IPS-11a (cell line): Measurements from ENCODE around the gene ZCCHC10.
"Not testable (repeated sequence)": the region's sequence is repeated elsewhere in the genome, so short reads cannot be mapped to it uniquely, and the experiment has no call there.

Source experiments
- H3K4me3 ChIP-seq: one replicate; pipeline ENCODE4 v1.5.1; 2013; ENCODE audit warnings: low read depth, low read length, control low read depth

Gene ZCCHC10

DNA sequence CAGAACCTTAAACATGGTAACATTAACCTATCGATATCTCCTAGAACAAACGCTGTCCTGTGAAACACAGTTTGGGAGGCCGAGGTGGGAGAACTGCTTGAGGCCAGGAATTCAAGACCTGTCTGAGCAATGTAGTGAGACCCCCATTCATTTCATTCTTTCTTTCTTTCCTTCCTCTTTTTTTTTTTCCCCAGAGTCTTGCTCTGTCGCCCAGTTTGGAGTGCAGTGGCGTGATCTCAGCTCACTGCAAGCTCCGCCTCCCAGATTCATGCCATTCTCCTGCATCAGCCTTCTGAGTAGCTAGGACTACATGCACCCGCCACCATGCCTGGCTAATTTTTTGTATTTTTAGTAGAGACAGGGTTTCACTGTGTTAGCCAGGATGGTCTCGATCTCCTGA is 20.2 kb upstream of the ZCCHC10 start:
- H3K4me3 ChIP-seq = not testable (repeated sequence)

DNA sequence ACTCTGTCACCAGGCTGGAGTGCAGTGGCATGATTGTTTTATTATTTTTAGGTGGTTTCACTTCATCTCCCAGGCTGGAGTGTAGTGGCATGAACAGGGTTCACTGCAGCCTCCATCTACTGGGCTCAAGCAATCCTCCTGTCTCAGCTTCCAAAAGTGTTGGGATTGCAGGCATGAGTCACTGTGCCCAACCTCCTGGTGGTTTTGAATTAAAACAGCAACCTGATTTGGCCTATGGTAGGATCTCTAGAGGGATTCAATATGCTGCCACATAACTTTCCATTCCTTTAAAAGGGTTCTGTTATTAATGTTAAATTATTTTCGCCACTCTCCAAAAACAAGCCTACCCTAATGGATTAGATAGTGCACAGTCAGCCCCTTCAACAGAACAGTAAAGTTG is 15.6 kb upstream of the ZCCHC10 start:
- H3K4me3 ChIP-seq = no peak overlapping the region

DNA sequence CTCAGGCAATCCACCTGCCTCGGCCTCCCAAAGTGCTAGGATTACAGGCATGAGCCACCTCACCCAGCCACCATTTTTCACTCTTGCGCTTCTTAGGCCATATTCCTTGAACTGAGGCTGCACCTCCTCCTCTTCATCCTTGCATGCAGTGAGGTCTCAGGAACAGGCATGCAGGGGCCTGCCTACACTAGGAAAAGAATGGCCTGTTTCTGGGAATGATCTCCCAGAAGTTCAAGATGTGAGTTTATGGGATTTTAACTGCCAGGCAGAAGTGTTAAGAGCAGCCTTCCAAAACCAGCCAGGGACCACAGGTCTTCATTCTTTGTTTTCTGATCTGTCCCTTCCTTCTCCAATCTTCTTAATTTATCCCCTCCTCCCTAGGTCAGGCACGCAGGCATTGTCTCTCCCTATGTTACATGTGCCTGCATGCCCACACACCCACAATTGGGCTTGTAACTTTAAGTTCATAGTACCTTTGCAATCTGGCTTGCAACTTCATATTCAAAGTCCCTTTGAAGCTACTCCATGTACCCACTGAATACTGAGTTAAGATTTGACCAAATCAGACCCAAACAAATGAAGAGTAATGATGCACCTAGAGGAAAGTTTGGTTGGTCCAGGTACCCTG is 14.9 kb upstream of the ZCCHC10 start:
- H3K4me3 ChIP-seq = no peak overlapping the region

DNA sequence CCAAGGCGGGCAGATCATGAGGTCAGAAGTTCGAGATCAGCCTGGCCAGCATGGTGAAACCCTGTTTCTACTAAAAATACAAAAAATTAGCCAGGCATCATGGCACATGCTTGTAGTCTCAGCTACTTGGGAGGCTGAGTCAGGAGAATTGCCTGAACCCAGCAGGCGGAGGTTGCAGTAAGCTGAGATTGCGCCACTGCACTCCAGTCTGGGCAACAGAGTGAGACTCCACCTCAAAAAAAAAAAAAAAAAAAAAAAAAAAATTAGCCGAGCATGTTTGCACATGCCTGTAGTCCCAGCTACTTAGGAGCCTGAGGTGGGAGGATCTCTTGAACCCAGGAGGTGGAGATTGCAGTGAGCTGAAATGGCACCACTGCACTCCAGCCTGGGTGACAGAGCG is 10.3 kb upstream of the ZCCHC10 start:
- not testable (repeated sequence) for H3K4me3 ChIP-seq

DNA sequence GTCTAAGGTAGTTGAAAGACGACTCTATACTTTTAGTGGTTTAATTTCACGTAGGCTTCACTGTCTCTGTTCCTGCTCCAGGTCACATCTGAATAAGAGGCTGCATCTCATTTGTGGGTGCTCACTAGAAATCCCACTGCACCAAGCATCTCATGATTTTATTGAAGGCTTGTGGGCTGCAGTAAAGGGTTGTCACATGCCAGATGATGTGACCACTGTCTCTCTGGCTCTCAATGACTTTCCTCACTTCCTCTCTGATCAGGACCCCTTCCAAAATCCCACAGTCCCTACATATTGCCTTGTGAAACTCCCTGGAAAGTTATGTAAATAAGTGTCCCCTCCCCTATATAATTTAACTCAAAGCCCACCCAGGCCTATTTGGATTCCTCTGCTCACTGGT is 8.9 kb upstream of the ZCCHC10 start:
- H3K4me3 ChIP-seq = no peak overlapping the region

DNA sequence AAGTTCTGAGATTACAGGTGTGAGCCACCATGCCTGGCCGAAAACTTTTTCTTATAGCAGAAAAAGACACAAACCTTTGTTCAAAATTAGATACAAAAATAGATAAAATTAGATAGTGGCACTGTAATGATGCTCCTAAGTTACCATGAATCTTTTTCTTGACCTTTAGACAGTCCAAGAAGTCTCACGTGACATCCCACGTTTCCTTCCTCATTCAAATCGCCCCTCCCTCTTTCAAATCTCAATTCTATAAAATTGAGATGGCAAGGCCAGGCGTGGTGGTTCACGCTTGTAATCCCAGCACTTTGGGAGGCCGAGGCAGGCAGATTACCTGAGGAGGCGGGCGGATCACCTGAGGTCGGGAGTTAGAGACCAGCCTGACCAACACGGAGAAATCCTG is 7.7 kb upstream of the ZCCHC10 start:
- no peak overlapping the region for H3K4me3 ChIP-seq

DNA sequence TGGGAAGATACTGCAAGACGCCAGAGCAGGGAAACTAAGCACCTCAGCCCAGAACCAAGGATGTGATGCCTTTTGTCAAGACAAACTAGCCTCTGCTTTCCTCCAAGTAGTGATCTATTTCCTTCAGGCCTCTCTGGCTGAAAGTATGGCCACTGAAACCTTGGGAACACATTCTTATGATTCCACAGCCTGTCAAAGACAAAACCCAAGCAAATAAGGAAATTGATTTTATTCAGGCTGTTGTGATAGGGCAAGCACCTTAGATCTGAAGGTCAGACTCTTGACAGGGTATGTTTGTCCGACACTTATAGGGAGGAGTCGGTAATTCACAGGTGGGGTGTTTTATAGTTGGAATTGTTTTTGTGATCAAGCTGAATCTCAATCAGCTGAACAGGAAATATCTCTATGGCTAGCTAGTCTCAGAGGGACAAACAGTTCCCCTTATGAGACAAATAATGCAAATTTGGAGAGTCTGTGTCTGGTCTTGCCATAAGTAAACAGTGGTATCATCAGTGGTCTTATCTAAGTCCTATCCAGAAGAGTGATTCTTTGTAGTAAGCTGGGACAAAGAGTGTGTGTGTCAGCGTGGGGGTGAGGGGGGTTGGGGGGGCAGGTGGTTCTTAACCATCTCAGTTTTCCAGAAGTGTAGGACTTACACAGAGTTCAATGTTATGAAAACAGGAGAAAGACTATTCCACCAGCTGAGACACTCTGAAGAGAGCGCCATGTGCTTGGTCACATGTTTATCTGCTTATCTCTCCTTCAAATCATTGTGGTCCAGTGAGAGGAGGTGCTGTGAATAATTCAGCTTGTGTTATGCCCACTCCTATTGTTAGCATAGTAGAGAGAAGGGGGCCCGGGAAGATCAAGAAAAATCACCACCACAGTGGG is 6.7 kb upstream of the ZCCHC10 start:
- no peak overlapping the region for H3K4me3 ChIP-seq

DNA sequence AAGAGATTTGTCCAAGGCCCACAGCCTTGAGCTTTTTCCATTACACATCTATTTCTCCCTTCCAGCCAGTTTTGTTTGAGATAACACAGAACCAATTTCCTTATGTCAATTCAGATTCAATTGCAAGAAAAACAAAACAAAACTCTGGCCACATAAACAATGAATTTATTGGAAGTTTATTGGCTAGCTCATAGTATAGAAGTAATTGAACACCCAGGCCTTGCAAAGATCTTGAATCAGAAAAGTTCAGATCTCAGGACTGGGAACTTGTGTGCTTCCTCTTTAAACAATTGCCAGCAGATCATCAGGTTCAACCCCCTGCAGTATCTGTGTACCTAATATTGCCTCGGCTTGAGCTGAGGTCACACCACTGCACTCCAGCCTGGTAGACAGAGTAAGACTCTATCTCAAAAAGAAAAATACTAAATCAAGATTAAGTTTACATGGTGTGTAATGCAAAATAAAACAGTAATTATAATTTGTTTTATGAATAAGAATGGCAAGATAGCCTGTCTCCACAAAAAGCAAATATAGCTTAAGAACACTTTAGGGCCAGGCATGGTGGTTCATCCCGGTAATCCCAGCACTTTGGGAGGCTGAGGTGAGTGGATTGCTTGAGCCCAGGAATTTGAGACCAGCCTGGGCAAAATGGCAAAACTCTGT is 4.1 kb upstream of the ZCCHC10 start:
- H3K4me3 ChIP-seq = no peak overlapping the region

DNA sequence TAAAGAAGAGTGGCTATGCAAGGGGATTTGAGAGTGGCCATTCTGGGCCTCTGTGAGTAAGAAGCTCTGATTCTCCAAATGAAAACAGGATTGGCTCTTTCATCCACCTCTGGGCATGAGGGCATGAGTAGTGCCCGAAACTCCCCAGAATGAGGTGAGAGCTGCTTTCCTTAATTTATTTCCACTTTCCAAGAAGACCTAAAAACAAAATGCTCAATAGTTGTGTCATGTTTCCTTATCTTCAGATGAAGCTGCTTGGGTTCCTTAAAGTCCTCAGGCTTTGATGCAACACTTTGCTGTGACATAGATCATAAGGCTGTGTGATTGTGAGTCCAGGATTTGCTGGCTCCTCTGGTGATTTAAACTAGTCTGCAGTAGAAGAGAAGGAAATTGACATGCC is 3.1 kb upstream of the ZCCHC10 start:
- no peak overlapping the region for H3K4me3 ChIP-seq

DNA sequence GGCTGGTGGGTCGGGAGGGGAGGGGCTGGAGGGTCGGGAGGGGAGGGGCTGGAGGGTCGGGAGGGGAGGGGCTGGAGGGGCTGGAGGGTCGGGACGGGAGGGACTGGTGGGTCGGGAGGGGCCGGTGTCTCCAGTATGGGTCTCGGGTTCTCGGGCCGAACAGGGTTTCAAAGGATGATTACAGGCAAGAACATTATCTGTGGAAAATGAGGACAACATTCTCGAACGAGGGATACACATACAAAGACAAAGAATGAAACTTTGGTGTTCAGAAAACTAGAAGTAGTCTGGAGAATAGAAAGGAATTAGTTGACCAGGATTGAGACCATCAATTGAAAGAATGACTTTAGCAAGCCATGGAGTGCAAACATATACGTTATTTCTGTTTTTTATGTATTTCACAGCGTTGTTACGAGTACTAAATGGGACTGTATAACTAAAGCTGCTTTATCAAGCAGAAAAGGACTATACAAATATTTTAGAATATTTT is 360 bp upstream of the ZCCHC10 start:
- H3K4me3 ChIP-seq = peak overlapping the region; percentile 39

DNA sequence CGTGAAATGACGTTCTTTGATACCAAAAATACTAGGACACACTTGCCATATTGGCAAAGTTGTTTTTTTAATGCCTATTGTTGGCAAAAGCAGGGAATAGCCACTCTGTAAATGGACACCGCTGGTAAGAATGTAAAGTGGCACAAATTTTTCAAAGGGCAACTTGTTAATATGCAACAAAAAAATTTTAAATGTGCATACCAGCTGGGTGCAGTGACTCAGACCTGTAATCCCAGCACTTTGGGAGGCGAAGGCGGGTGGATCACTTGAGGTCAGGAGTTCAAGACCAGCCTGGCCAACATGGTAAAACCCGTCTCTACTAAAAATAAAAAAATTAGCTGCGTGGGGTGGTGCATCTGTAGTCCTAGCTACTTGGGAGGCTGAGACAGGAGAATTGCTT is 6.9 kb downstream of the ZCCHC10 start:
- H3K4me3 ChIP-seq = not testable (repeated sequence)

DNA sequence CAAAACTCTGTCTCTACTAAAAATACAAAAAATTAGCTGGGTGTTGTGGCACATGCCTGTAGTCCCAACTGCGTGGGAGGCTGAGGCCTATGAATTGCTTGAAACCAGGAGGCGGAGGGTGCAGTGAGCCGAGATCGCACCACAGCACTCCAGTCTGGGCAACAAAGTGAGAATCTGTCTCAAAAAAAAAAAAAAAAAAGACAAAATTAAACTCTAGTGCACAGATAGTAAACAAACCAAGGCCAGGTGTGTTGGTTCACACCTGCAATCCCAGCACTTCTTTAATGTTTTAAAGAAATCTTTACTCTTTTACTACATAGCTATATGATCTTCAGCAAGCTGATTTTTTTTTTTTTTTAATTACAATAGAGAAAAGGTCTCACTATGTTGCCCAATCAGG is 8.4 kb downstream of the ZCCHC10 start:
- no peak overlapping the region for H3K4me3 ChIP-seq

DNA sequence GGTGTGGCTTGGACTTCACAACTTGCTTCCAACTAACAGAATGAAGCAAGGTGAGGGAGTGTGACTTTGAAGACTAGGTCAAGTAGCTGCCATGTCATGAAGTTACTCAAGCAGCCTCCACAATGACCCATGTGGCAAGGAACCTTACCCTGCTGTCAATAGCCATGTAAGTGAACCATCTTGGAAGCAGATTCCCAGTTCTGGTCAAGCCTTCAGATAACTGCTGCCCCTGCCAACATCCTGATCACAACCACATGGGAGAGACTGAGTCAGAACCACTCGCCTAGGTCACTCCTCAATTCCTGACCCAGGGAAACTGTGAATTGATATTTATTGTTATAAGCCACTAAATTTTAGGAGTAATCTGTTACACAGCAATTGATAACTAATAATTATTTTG is 10.9 kb downstream of the ZCCHC10 start:
- H3K4me3 ChIP-seq = no peak overlapping the region

DNA sequence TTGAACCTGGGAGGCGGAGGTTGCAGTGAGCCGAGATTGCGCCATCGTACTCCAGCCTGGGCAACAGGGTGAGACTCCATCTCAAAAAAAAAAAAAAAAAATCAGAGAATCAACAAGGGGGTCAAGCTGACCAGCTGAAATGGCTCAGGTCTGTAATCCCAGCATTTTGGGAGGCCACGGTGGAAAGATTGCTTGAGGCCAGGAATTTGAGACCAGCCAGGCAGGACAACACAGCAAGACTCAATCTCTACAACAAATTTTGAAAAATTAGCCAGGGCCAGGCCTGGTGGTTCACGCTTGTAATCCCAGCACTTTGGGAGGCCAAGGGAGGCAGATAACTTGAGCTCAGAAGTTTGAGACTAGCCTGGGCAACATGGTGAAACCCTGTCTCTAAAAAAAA is 17.9 kb downstream of the ZCCHC10 start:
- H3K4me3 ChIP-seq = not testable (repeated sequence)

DNA sequence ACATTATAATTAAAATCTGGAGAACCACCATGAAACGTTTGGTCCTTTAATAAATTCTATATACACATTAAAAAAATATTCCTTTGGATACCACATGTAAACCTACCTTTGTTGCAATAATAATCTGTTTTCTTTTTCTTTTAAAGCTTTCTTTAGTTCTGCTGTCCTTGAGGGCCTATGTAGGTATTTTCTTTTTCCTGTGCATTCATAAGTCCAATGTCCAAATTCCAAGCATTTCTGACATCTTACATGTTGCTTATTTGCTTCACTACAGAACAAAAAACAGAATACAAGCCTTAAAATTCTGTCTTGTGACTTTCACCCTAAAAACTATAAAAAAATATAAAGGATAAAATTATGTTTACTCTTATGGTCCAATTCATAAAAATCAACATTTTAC is 19.7 kb downstream of the ZCCHC10 start:
- H3K4me3 ChIP-seq = no peak overlapping the region

DNA sequence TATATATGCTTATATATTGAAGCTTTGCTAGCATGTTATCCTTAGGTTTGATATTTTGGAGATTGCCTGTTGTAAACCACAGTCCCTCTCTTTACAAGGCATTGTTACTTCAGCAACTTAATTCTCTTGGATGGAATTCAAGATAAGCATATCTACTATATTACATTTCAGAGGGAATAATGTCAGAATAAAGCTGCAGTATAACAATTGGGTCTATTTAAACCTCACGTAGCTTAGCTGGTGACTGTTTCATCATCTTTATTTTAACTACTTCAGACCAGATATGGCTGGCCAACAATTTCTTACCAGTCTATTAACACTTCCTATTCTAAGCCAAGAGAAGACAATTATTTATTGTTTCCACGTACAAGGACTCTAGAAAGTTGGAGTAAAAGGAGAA is 27.1 kb downstream of the ZCCHC10 start:
- H3K4me3 ChIP-seq = no peak overlapping the region

DNA sequence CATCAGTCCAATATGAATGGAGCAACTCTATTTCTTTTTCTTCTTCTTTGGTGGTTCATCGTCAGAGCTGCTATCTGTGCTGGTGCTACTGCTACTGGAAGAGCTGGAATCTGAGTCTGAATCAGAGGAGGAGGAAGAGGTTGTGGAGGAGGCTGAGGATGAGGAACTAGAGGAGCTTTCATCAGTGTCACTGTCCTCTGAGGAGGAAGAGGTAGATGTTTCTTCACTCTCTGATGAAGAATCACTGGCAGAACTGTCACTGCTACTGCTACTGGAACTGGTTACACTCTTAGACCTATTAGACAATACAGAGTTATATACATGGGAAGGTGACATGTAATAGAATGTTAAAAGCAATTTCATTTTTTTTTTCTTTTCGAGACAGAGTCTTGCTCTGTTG is 27.8 kb downstream of the ZCCHC10 start:
- no peak overlapping the region for H3K4me3 ChIP-seq

DNA sequence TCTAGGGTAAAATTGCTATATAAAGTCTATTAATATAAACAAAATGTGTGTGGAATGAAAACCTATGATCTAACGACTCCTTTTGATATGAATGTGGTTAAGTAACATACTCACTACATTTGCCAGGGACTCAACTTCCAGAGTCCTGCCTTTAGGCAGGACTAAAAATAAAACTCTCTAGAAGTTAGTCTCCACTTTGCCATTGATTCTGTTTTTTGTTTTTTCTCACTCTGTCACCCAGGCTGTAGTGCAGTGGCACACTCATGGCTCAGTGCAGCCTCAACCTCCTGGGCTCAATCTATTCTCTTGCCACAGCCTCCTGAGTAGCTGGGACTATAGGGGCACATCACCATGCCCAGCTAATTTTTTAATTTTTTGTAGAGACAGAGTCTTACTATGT is 30.0 kb downstream of the ZCCHC10 start:
- H3K4me3 ChIP-seq = no peak overlapping the region

DNA sequence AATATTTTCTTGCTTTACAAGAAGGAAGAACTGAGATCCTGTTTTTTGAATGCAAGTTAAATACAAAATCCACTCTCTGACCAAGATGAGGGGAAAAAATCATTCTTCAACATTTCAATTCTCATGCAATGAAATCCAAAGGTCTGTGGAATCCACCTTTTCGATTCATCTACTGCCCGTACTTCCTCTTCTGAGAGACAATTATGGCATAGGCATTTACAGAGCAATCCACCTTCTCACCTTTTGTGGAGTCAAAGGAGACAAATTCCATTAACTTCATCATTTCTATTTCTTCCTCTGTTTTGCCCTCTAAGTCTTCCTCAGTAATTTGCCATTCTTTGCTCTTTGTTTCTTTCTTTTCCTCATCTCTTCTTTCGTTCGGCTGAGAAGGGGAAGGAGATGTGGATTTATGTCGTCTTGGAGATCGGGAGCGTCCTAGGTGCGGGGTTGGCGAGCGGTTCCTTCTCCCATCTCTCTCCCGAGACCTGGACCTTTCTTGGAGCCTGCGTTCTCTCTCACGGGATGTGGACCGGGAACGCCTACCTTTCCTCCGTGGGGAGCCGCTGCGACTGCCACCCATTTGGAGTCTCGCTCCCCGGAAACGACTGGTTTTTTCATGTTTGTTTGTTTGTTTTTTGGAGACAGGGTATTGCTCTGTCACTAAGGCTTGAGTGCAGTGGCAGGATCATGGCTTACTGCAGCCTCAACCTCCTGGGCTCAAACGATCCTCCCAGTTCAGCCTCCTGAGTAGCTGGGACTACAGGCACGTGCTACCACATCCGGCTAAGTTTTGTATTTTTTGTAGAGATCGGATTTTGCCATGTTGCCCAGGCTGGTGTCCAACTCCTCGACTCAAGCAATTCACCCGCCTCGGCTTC is 38.6 kb downstream of the ZCCHC10 start:
- H3K4me3 ChIP-seq = no peak overlapping the region

DNA sequence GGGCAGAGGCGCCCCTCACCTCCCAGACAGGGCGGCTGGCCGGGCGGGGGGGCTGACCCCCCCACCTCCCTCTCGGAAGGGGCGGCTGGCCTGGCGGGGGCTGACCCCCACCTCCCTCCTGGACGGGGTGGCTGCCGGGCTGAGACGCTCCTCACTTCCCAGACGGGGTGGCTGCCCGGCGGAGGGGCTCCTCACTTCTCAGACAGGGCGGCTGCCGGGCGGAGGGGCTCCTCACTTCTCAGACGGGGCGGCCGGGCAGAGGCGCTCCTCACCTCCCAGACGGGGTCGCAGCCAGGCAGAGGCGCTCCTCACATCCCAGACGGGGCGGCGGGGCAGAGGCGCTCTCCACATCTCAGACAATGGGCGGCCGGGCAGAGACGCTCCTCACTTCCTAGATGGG is 43.4 kb downstream of the ZCCHC10 start:
- not testable (repeated sequence) for H3K4me3 ChIP-seq

DNA sequence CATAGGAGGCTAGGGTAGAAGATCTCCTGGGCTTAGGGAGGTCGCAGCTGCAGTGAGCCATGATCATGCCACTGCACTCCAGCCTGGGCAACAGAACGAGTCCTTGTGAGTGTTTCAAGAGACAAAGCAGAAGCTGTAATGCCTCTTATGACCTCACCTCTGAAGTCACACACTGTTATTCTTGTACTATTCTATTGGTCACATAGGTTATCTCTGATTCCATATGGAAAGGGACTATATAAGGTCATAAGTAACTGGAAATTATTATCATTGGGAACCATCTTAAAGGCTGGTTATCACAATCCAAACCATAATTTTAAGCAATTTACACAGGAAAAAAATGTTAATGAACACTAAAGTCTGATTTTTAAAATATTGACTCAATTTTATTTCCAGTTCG is 45.1 kb downstream of the ZCCHC10 start:
- H3K4me3 ChIP-seq = no peak overlapping the region
